SK-N-MC (cell line): Measurements from ENCODE around the gene CELA1.

ENCODE experiments used
- DNase-seq: peaks from one replicate; pipeline ENCODE4 v3.0.0-alpha.2; 2011; ENCODE audit warnings: low read depth, low spot score
- H3K27ac ChIP-seq: fragments of 200-600 bp; sonication (generic); 2 replicates; pipeline ENCODE4 v1.5.1; 2016; ENCODE audit warnings: mixed run types
- H3K36me3 ChIP-seq: fragments of 200-600 bp; sonication (generic); 2 replicates; pipeline ENCODE4 v1.6.1; 2017; ENCODE audit warnings: antibody characterized with exemption, low read length, mixed read lengths; ENCODE audit not compliant: insufficient read depth
- H3K4me3 ChIP-seq: fragments of 200-600 bp; sonication (generic); 2 replicates; pipeline ENCODE4 v1.5.1; 2016
- H3K9ac ChIP-seq: fragments of 200-600 bp; sonication (generic); 2 replicates; pipeline ENCODE4 v1.8.0; 2017; ENCODE audit warnings: mixed run types, mixed read lengths; ENCODE audit not compliant: insufficient read length
- H3K9me3 ChIP-seq: fragments of 200-600 bp; sonication (generic); 2 replicates; pipeline ENCODE4 v1.6.1; 2017; ENCODE audit warnings: low read depth, mild to moderate bottlenecking, antibody characterized with exemption, low read length, moderate library complexity, mixed read lengths
- EZH2 ChIP-seq: fragments of 200-600 bp; sonication (generic); IDR thresholded peaks from one replicate; pipeline ENCODE4 v1.6.1; 2017; ENCODE audit warnings: antibody characterized with exemption
- FOXP2 ChIP-seq: optimal IDR thresholded peaks from 2 replicates; pipeline ENCODE3; 2011; ENCODE audit warnings: mild to moderate bottlenecking, moderate library complexity; ENCODE audit not compliant: insufficient read depth; ENCODE audit errors: extremely low read length, control extremely low read depth
- POLR2AphosphoS5 ChIP-seq: IDR thresholded peaks from 2 replicates; pipeline ENCODE4 v1.6.1; 2012; ENCODE audit warnings: mild to moderate bottlenecking, low read depth, low read length, borderline replicate concordance

Gene CELA1

GRCh38 chr12:51369581-51369980 lies 23.1 kb upstream of the CELA1 start:
- Histone ChIP-seq H3K4me3 (no peak overlapping the region), H3K27ac (no peak overlapping the region), H3K9ac (no peak overlapping the region), H3K36me3 (no peaks in the 10 kb centered on the region), H3K9me3 (no peaks in the 10 kb centered on the region)
- no peak for DNase-seq
- no peak for TF ChIP-seq EZH2

GRCh38 chr12:51368640-51369517 lies 22.4 kb upstream of the CELA1 start:
- DNase-seq: no peak
- no peak overlapping the region for H3K9ac ChIP-seq
- no peak overlapping the region for H3K4me3 ChIP-seq
- no peaks in the 10 kb centered on the region for H3K36me3 ChIP-seq
- TF ChIP-seq FOXP2 (no peak), EZH2 (no peak), POLR2AphosphoS5 (no peak)
- H3K9me3 ChIP-seq: no peaks in the 10 kb centered on the region
- no peak overlapping the region for H3K27ac ChIP-seq

GRCh38 chr12:51365276-51365675 lies 18.8 kb upstream of the CELA1 start:
- TF ChIP-seq POLR2AphosphoS5: no peak
- TF ChIP-seq EZH2: no peak
- no peak for TF ChIP-seq FOXP2
- DNase-seq: no peak
- no peak overlapping the region for H3K27ac ChIP-seq
- no peaks in the 10 kb centered on the region for H3K9me3 ChIP-seq
- no peaks in the 10 kb centered on the region for H3K36me3 ChIP-seq
- no peak overlapping the region for H3K4me3 ChIP-seq
- no peak overlapping the region for H3K9ac ChIP-seq

- TF ChIP-seq POLR2AphosphoS5 (no peak), FOXP2 (no peak), EZH2 (no peak)
- Histone ChIP-seq H3K27ac (no peak overlapping the region), H3K4me3 (no peak overlapping the region), H3K9ac (no peak overlapping the region), H3K9me3 (no peaks in the 10 kb centered on the region), H3K36me3 (no peaks in the 10 kb centered on the region)
- DNase-seq: no peak
These were observed 17.5 kb upstream of the CELA1 start for GRCh38 chr12:51364001-51364400.

GRCh38 chr12:51362747-51363342 lies 16.4 kb upstream of the CELA1 start:
- Histone ChIP-seq H3K36me3 (no peaks in the 10 kb centered on the region), H3K27ac (no peak overlapping the region)

GRCh38 chr12:51362307-51362706 lies 15.8 kb upstream of the CELA1 start:
- H3K9ac ChIP-seq: no peak overlapping the region
- TF ChIP-seq EZH2: no peak
- no peak for TF ChIP-seq POLR2AphosphoS5
- no peak for TF ChIP-seq FOXP2
- no peak for DNase-seq
- H3K27ac ChIP-seq: no peak overlapping the region
- H3K36me3 ChIP-seq: no peaks in the 10 kb centered on the region
- no peak overlapping the region for H3K4me3 ChIP-seq
- H3K9me3 ChIP-seq: no peaks in the 10 kb centered on the region

More at GRCh38 chr12:51362747-51363342, 16.4 kb upstream of the CELA1 start:
- no peak for DNase-seq
- Histone ChIP-seq H3K9me3 (no peaks in the 10 kb centered on the region), H3K9ac (no peak overlapping the region), H3K4me3 (no peak overlapping the region)
- TF ChIP-seq POLR2AphosphoS5 (no peak), EZH2 (no peak), FOXP2 (no peak)

- DNase-seq: no peak
- H3K36me3 ChIP-seq: no peaks in the 10 kb centered on the region
- no peak overlapping the region for H3K9ac ChIP-seq
- TF ChIP-seq POLR2AphosphoS5: no peak
- no peak for TF ChIP-seq EZH2
- no peak for TF ChIP-seq FOXP2
- no peak overlapping the region for H3K27ac ChIP-seq
- no peaks in the 10 kb centered on the region for H3K9me3 ChIP-seq
- H3K4me3 ChIP-seq: no peak overlapping the region
These were observed 14.9 kb upstream of the CELA1 start for GRCh38 chr12:51361161-51362016.

GRCh38 chr12:51360315-51360714 lies 13.8 kb upstream of the CELA1 start:
- DNase-seq: no peak
- Histone ChIP-seq H3K9ac (no peak overlapping the region), H3K4me3 (no peak overlapping the region), H3K9me3 (no peaks in the 10 kb centered on the region), H3K36me3 (no peaks in the 10 kb centered on the region), H3K27ac (no peak overlapping the region)
- TF ChIP-seq POLR2AphosphoS5 (no peak), EZH2 (no peak), FOXP2 (no peak)
